ENCODE measurements around the gene RC3H2. TPM values are rescaled to one million over a fixed set of nuclear protein-coding genes. Genes with fewer than 3 reads are reported as not detected.

RC3H2 gene
- total and polyA plus RNA-seq, 2 of the 13 experiments (the other 11 are each of a cell fraction or from before 2014, with no cell fraction given), result 21.0 to 36.4 TPM

DNA sequence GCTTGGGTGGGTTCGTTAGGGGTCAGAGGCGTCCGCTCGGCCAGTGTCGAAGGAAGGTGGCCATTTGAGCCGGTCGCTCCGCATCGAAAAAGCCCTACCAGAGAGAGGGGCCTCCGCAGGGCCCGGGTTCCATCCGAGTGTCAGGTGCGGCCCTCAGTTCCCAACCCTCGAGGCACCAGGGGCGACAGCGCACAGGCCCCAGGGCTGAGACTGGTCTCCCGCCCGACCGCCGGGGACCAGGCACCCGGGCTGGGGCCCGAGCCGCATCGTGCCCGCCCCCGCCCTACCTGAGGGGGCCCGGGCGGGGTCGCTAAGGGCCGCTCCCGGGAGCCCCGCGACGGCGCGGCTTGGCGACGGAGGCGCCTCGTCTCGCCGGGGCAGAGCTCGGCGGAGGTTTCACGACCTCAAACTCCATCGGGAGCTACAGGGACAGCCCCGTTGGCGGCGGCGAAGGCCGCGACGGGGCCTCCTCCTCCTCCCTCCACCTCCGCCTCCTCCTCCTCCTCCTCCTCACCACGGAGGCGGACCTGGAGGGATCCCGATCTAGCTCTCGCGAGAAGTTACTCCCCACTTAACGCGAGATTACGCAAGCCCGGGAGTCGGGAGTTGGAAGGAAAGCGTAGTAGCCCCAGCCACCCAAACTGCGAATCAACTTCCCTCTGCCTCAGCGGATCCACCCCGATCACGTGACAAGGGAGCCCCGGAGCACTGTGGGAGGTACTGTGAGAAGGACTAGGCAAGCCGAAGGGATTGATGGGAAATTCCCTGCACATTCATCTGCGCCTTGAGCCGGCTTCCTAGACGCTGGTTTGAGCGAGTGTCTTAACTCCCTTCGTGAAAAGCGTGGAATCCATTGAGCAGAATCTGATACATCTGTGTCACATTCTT lies at the start of gene RC3H2 (continued):
- TF ChIP-seq ZFP36L2 (CRISPR knock-in tag; IDR thresholded peaks at IDR 0.05) (no peak), HHEX (CRISPR knock-in tag; IDR thresholded peaks at IDR 0.05) (no peak), ESRRA (CRISPR knock-in tag; IDR thresholded peaks at IDR 0.05; ENCODE audit: low read depth) (no peak; the same call in none of the 2 replicates), ZNF557 (CRISPR knock-in tag; IDR thresholded peaks at IDR 0.05) (no peak), CREB1 (IDR thresholded peaks at IDR 0.05) (peak; percentile 29; the same call in 1 of the 2 replicates), CREB1 (CRISPR knock-in tag; IDR thresholded peaks at IDR 0.05) (peak; percentile 87), NONO (IDR thresholded peaks at IDR 0.05) (no peak), NONO (CRISPR knock-in tag; conservative IDR thresholded peaks at IDR 0.05) (peak; percentile 78), SETDB1 (CRISPR knock-in tag; IDR thresholded peaks at IDR 0.05; ENCODE audit: borderline replicate concordance) (no peak), ZNF703 (CRISPR knock-in tag; IDR thresholded peaks at IDR 0.05; ENCODE audit: borderline replicate concordance) (0 out of 2 replicates have a peak, but pooled peaks have one; percentile 28), ZNF510 (CRISPR knock-in tag; IDR thresholded peaks at IDR 0.05; ENCODE audit: low read depth) (no peak), ZNF558 (CRISPR knock-in tag; IDR thresholded peaks at IDR 0.05; ENCODE audit: borderline replicate concordance) (no peak), DNMT1 (CRISPR knock-in tag; IDR thresholded peaks at IDR 0.05) (no peak), NCOA5 (CRISPR knock-in tag; IDR thresholded peaks at IDR 0.05) (no peak), ZNF549 (CRISPR knock-in tag; IDR thresholded peaks at IDR 0.05) (no peak), MAFK (conservative IDR thresholded peaks at IDR 0.05 in 1 of 2, IDR thresholded peaks at IDR 0.05 in 1 of 2; ENCODE audit: low read length in 2 of 2) (no peak), TOPORS (CRISPR knock-in tag; IDR thresholded peaks at IDR 0.05) (no peak), HCFC1 (IDR thresholded peaks at IDR 0.05; ENCODE audit: low read depth, low read length) (peak; percentile 60), MIER2 (CRISPR knock-in tag; IDR thresholded peaks at IDR 0.05) (peak; percentile 44; the same call in 1 of the 2 replicates)
- TF ChIP-seq, protein P1, sequence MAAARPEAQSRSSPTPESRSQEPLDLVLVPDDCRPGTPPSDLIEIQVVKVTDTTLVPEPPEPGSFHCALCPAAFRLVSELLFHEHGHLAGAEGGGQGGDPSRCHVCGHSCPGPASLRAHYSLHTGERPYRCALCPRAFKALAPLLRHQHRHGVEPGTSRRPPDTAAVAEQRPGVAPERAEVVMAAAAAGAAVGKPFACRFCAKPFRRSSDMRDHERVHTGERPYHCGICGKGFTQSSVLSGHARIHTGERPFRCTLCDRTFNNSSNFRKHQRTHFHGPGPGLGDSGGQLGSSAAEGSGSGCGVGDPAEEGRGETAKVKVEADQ (CRISPR knock-in tag; IDR thresholded peaks at IDR 0.05; ENCODE audit: borderline replicate concordance), result 0 out of 2 replicates have a peak, but pooled peaks have one; percentile 30
- TF ChIP-seq, protein P2, sequence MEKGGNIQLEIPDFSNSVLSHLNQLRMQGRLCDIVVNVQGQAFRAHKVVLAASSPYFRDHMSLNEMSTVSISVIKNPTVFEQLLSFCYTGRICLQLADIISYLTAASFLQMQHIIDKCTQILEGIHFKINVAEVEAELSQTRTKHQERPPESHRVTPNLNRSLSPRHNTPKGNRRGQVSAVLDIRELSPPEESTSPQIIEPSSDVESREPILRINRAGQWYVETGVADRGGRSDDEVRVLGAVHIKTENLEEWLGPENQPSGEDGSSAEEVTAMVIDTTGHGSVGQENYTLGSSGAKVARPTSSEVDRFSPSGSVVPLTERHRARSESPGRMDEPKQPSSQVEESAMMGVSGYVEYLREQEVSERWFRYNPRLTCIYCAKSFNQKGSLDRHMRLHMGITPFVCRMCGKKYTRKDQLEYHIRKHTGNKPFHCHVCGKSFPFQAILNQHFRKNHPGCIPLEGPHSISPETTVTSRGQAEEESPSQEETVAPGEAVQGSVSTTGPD (CRISPR knock-in tag; IDR thresholded peaks at IDR 0.05), result no peak
- TF ChIP-seq, protein P3, sequence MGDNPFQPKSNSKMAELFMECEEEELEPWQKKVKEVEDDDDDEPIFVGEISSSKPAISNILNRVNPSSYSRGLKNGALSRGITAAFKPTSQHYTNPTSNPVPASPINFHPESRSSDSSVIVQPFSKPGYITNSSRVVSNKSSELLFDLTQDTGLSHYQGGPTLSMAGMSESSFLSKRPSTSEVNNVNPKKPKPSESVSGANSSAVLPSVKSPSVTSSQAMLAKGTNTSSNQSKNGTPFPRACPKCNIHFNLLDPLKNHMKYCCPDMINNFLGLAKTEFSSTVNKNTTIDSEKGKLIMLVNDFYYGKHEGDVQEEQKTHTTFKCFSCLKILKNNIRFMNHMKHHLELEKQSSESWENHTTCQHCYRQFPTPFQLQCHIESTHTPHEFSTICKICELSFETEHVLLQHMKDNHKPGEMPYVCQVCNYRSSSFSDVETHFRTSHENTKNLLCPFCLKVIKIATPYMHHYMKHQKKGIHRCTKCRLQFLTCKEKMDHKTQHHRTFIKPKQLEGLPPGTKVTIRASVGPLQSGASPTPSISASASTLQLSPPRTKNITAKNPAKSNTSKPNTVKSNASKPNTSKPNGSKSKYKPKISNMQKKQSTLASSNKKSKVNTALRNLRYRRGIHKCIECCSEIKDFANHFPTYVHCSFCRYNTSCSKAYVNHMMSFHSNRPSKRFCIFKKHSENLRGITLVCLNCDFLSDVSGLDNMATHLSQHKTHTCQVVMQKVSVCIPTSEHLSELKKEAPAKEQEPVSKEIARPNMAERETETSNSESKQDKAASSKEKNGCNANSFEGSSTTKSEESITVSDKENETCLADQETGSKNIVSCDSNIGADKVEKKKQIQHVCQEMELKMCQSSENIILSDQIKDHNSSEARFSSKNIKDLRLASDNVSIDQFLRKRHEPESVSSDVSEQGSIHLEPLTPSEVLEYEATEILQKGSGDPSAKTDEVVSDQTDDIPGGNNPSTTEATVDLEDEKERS (CRISPR knock-in tag; IDR thresholded peaks at IDR 0.05), result no peak
- TF ChIP-seq, protein P4, sequence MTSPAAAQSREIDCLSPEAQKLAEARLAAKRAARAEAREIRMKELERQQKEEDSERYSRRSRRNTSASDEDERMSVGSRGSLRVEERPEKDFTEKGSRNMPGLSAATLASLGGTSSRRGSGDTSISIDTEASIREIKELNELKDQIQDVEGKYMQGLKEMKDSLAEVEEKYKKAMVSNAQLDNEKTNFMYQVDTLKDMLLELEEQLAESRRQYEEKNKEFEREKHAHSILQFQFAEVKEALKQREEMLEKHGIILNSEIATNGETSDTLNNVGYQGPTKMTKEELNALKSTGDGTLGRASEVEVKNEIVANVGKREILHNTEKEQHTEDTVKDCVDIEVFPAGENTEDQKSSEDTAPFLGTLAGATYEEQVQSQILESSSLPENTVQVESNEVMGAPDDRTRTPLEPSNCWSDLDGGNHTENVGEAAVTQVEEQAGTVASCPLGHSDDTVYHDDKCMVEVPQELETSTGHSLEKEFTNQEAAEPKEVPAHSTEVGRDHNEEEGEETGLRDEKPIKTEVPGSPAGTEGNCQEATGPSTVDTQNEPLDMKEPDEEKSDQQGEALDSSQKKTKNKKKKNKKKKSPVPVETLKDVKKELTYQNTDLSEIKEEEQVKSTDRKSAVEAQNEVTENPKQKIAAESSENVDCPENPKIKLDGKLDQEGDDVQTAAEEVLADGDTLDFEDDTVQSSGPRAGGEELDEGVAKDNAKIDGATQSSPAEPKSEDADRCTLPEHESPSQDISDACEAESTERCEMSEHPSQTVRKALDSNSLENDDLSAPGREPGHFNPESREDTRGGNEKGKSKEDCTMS (CRISPR knock-in tag; conservative IDR thresholded peaks at IDR 0.05), result no peak
